Activated T-cell treated with anti-CD3 and anti-CD28 coated beads, Interleukin-2, amount 50 U/mL, for 24 hours (primary cell): ENCODE data around the gene SLC25A11.
A peak's percentile ranks its signal among the peaks of the same experiment; 100 is the strongest.

Experiments
- DNase-seq: peaks from one replicate; pipeline ENCODE4 v3.0.0-alpha.2; 2020
- H3K27ac Mint-ChIP-seq: 2 replicates; pipeline ENCODE4 v1.8.0; 2020; ENCODE audit warnings: mild to moderate bottlenecking, mixed read lengths
- H3K27me3 Mint-ChIP-seq: 2 replicates; pipeline ENCODE4 v1.8.0; 2020; ENCODE audit warnings: mixed read lengths
- H3K36me3 Mint-ChIP-seq: 2 replicates; pipeline ENCODE4 v1.8.0; 2020; ENCODE audit warnings: low read depth, mixed read lengths
- H3K4me1 Mint-ChIP-seq: 2 replicates; pipeline ENCODE4 v1.8.0; 2020; ENCODE audit warnings: low read depth, mixed read lengths
- H3K4me3 Mint-ChIP-seq: 2 replicates; pipeline ENCODE4 v1.8.0; 2020; ENCODE audit warnings: mild to moderate bottlenecking, moderate library complexity, mixed read lengths
- H3K9me3 Mint-ChIP-seq: 2 replicates; pipeline ENCODE4 v1.8.0; 2020; ENCODE audit warnings: mixed read lengths

The SLC25A11 gene

DNA sequence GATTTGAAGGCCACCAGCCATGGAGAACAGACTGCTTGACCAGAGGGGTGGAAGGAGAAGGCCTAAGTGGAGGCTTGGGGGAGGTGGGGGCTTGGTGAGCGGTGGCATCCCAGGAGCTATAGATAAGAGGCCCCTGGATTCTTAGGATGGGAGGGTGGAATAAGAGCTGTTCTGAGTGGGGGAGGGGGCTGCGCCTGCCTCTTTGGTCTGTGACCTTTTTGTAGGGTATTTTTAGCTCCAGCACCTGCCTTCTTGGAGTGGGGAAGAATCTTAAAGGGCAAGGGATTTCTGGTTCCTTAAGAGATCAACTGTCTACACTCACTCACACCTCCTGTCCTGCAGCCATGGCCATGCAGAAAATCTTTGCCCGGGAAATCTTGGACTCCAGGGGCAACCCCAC lies 11.6 kb upstream of the SLC25A11 start:
- Mint-ChIP-seq H3K4me1 (peaks cover 18% of the 10 kb centered on the region), H3K27ac (peak overlapping the region; percentile 96), H3K36me3 (peaks cover 26% of the 10 kb centered on the region), H3K4me3 (peak overlapping the region; percentile 94), H3K27me3 (no peaks in the 10 kb centered on the region), H3K9me3 (no peaks in the 10 kb centered on the region)
- DNase-seq = no peak

DNA sequence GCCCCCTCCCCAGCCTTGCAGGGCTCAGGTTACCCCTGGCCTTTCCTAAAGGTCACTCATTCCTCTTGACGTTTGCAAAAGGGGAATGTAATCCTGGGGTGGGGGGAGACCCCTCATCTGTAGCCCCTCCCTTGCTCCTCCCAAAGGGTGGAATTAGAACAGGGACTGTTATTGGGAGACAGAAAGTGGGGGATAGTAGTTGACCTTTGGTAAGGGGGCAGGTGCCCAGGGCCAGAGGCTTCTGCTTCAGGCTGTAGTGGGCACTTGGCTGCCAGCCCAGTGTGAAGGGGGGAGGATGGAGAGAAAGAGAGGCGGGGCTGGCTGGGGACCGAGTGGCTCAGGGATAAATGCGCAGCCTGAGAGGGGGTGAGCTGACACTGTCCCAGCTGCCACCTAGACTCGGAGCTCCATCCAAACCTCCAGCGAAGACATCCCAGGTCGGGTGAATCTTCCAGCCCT lies 10.9 kb upstream of the SLC25A11 start, which contains the start of gene ENO3:
Gene ENO3 (plus strand): TSS at position 374 of the 459 bp plus-strand sequence. CDS start 711 bp downstream, outside the sequence.
- H3K36me3 Mint-ChIP-seq = peaks cover 30% of the 10 kb centered on the region
- H3K9me3 Mint-ChIP-seq = no peaks in the 10 kb centered on the region
- H3K4me1 Mint-ChIP-seq = peaks cover 22% of the 10 kb centered on the region
- peak within 1 kb of the TSS; percentile 96 for H3K27ac Mint-ChIP-seq
- no peaks in the 10 kb centered on the region for H3K27me3 Mint-ChIP-seq
- DNase-seq = peak; percentile 48
- peak within 1 kb of the TSS; percentile 94 for H3K4me3 Mint-ChIP-seq

DNA sequence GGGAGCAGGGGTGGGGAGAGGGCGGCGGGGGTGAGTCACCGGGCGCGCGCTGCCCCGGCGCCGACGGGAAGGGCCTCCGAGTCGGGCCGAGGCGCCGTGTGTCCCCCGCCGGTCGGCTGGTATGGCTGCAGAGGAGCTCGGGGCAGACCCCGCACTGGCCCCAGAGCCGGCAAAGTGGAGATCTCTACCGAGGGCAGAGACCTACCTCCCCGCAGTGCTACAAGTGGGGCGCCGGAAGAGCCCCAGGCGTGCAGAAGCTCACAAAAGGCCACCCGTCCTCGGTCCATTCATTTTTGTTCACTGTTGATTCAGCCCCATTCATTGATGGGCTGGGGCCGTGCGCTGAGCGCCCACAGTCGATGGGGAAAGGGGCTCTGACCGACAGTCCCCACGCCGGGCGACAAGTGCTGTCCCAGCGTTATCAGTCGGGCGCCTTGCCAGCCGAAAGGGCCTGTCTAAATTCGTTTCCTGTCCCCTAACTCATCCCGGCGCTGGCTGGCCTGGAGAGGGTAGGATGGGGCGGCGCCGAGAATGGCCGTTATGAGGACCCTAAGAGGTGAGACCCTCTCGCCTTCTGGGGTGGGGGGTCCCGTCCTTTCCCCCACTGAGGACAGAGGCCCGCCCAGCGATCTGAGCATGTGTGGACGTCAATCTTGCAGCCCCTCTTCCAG lies 10.4 kb upstream of the SLC25A11 start:
- Mint-ChIP-seq H3K36me3 (peaks cover 36% of the 10 kb centered on the region), H3K27ac (peak overlapping the region; percentile 96), H3K4me1 (peaks cover 28% of the 10 kb centered on the region), H3K9me3 (no peaks in the 10 kb centered on the region), H3K27me3 (no peaks in the 10 kb centered on the region), H3K4me3 (peak overlapping the region; percentile 94)
- DNase-seq = no peak

DNA sequence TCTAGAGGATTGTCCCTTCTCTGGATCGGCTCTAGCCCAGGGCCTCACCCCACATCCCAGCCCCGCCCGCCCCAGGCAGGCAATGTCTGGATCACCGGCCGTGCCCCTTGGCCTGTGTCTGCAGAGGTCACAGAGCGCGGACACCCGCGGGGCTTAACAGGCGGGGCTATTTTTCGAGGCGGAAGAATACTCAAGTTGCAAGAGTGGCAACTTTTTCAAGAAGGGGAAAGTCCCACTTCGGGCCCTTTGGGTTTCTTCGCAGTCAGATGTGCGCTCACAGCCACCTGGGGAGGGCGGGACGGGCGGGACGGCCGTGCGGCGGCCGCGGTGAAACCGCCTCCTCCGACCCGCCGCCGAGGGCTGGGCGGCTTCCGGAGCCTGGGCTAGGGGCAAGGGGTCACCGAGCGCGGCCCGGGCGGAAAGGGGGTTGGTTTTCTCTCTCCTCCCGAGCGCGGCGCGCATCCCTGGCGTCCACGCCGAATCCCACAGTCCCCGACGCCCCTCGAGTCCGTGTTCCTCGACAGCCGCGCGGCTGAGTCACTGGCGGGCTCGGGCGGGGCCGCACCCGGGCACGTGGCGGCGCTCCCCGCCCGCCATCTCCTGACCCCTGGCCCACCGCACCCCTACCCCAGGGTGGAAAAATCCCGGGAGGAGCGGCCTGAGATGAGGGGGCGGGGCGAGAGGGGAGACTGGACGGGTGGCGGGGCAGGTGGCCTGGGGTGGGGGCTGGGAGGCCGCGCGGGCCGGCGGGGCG lies 9.7 kb upstream of the SLC25A11 start:
- H3K27me3 Mint-ChIP-seq = no peaks in the 10 kb centered on the region
- peak; percentile 88 for DNase-seq
- H3K9me3 Mint-ChIP-seq = no peaks in the 10 kb centered on the region
- H3K4me3 Mint-ChIP-seq = peak overlapping the region; percentile 94
- peak overlapping the region; percentile 98 for H3K27ac Mint-ChIP-seq
- peaks cover 35% of the 10 kb centered on the region for H3K4me1 Mint-ChIP-seq
- peaks cover 43% of the 10 kb centered on the region for H3K36me3 Mint-ChIP-seq

DNA sequence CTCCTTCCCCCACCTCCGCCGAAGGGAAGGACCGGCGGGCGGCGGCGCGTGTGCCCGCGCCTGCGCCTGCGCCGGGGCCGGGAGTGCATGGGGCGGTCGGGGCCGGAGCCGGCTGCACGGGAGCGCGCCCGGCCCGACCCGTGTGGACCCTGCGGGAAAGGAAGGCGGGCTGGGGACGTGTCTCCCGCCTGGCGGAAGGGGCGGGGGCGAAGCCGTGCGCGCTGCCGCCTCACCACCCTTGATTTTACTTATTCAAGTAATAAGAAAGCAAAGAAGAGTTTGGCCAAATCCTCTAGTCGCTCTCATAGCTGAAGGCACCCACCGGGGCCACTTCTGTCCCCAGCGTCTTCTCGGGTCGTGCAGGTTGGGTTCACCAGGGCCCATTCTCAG lies 9.1 kb upstream of the SLC25A11 start:
- Mint-ChIP-seq H3K4me1 (peaks cover 41% of the 10 kb centered on the region), H3K4me3 (peak overlapping the region; percentile 94), H3K27ac (peak overlapping the region; percentile 98), H3K36me3 (peaks cover 48% of the 10 kb centered on the region), H3K27me3 (no peaks in the 10 kb centered on the region), H3K9me3 (no peaks in the 10 kb centered on the region)
- peak; percentile 86 for DNase-seq

DNA sequence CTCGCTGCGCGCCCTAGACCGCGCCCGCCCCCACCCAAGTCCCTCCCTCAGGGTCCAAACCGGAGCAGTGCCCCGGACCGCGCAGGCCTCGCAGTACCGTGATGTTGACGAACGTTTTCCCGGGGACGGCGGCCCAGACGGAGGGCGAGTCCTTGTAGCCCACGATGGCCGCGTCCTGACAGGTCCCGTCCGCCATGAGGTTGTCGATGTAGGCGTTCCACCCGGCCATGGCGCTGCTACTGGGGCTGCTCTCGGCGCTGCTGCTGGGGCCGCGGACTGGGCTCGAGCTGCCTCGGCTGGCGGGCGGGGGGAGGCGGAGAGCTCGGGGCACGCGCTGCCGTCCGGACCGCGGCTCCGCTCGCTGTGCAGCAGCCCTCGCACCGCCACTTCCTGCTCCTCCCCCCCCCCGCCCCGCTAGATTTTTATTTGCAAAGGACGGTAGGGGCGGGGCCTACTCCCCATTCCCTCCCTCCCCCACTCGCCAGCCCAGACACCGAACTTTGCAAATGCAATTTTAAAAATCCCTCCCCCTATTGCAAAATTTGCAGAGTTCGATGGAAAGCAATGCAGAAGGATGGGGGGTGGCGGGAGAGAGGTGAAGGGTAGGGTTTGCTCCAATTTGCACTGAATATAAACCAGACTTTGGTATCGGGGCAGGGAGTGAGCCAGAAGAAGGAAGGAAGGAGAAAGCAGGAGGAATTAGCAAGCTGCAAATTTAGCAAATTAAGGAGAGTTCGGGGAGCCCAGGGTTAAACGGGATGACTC lies 8.5 kb upstream of the SLC25A11 start, which contains the start of gene PFN1:
Gene PFN1 (minus strand): TSS at position 365 of the 765 bp plus-strand sequence. CDS start 136 bp downstream, at position 229.
- H3K9me3 Mint-ChIP-seq = no peaks in the 10 kb centered on the region
- H3K4me3 Mint-ChIP-seq = peak within 1 kb of the TSS; percentile 94
- peaks cover 46% of the 10 kb centered on the region for H3K4me1 Mint-ChIP-seq
- peak within 1 kb of the TSS; percentile 98 for H3K27ac Mint-ChIP-seq
- DNase-seq = peak; percentile 92
- H3K27me3 Mint-ChIP-seq = no peaks in the 10 kb centered on the region
- H3K36me3 Mint-ChIP-seq = peaks cover 54% of the 10 kb centered on the region

DNA sequence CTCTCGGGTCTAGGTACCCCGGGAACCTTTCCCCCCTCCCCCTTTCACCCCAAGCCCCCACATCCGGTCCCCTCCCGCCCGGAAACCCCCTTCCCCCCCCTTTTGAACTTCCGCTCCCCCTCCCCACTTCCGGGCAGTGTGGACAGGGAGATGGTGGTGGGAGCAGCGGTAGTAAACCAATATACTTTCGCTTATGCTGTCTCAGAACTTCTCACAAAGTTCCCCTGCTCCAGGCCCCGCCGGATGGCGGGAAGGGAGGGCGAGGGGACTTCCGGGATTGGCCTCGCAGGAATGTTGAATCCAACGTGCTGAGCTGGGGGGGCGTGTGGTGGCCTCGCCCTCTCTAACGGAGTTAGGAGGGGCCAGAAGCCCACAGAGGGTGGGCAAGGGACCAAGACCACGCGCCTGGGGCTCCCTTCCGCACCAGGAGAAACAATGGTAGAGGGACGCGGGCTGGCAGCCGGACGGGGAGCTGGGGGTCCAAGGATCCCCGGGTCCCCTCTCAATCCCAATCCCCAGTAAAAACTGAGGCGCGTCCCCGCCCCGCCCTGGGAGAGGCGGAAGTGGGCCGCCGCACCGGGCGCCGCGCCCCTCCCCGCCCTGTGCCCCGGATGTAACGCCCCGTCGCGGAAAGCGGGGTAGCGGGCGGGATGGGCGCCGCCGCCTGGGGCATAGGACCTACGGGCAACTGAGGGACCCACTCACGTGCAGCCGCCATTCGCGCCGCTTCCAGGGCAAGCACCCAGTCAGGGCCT lies 7.7 kb upstream of the SLC25A11 start:
- DNase-seq = peak; percentile 84
- Mint-ChIP-seq H3K4me3 (peak overlapping the region; percentile 94), H3K4me1 (peaks cover 54% of the 10 kb centered on the region), H3K9me3 (no peaks in the 10 kb centered on the region), H3K27ac (peak overlapping the region; percentile 98), H3K36me3 (peaks cover 62% of the 10 kb centered on the region), H3K27me3 (no peaks in the 10 kb centered on the region)

DNA sequence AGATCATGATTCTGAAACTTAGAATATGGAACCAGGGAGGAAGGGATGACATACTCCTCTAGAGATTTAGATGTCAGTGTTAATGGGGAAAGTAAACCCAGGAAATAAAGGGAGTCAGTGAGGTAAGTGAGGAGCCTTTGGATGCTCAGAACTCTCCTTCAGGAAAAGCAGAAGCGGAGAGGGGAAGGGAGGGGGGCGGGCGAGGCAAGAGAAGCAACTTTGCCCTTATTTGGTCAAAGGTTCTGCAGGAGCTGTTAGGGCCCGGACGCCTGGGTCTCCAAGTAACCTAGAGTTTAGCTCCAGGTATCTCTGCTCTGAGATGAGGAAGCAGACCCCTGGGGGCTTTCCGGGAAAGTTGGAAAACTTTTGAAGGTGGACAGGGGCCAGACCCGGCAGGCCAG lies 7.2 kb upstream of the SLC25A11 start:
- Mint-ChIP-seq H3K4me3 (peak overlapping the region; percentile 94), H3K36me3 (peaks cover 68% of the 10 kb centered on the region), H3K27me3 (no peaks in the 10 kb centered on the region), H3K9me3 (no peaks in the 10 kb centered on the region), H3K27ac (peak overlapping the region; percentile 98), H3K4me1 (peaks cover 60% of the 10 kb centered on the region)
- no peak for DNase-seq

DNA sequence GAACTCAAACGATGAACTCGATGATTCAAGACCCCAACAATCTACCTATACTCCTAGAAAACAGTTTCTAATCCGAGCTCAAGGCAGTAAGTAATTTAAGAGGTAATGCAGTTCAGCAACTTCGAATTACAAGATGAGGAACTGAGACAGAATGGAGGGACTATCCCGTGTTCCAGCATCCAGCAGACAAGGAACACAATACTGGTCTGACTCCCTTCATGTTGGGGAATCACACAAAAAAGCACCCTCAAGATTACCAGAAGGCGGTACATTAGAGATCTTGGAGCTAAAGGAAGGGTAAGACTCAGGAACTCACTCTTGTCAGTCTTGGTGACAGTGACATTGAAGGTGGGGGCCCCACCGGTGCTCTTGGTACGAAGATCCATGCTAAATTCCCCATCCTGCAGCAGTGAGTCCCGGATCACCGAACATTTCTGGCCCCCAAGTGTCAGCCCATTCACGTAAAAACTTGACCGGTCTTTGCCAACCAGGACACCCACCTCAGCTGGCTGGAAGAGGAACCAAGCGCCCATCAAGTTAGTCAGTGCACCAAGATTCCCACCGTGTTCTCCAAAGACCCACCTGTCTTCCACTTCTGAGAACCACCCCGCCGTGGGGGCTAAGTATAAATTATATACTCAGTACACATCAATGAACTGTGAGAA lies 6.6 kb upstream of the SLC25A11 start:
- Mint-ChIP-seq H3K36me3 (peaks cover 73% of the 10 kb centered on the region), H3K27me3 (no peaks in the 10 kb centered on the region), H3K27ac (peak overlapping the region; percentile 98), H3K4me3 (peak overlapping the region; percentile 94), H3K4me1 (peaks cover 63% of the 10 kb centered on the region), H3K9me3 (no peaks in the 10 kb centered on the region)
- no peak for DNase-seq

DNA sequence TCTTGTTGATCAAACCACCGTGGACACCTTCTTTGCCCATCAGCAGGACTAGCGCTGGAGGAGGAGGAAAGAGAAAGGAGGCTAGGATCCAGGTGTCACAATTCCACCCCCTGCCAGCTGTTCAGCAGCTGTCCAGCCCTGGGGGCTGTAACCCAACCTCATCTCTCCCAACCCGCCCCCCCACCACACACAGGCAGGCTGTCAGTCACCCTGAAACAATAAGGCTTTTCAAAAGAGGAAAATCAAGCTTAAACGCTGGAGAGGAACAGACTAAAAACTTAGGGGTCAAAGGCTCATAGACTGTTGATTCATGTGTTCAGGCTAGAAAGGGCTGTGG lies 6.1 kb upstream of the SLC25A11 start:
- H3K27me3 Mint-ChIP-seq = no peaks in the 10 kb centered on the region
- peaks cover 79% of the 10 kb centered on the region for H3K36me3 Mint-ChIP-seq
- peak overlapping the region; percentile 98 for H3K27ac Mint-ChIP-seq
- H3K4me3 Mint-ChIP-seq = peak overlapping the region; percentile 94
- no peaks in the 10 kb centered on the region for H3K9me3 Mint-ChIP-seq
- DNase-seq = no peak
- peaks cover 62% of the 10 kb centered on the region for H3K4me1 Mint-ChIP-seq

DNA sequence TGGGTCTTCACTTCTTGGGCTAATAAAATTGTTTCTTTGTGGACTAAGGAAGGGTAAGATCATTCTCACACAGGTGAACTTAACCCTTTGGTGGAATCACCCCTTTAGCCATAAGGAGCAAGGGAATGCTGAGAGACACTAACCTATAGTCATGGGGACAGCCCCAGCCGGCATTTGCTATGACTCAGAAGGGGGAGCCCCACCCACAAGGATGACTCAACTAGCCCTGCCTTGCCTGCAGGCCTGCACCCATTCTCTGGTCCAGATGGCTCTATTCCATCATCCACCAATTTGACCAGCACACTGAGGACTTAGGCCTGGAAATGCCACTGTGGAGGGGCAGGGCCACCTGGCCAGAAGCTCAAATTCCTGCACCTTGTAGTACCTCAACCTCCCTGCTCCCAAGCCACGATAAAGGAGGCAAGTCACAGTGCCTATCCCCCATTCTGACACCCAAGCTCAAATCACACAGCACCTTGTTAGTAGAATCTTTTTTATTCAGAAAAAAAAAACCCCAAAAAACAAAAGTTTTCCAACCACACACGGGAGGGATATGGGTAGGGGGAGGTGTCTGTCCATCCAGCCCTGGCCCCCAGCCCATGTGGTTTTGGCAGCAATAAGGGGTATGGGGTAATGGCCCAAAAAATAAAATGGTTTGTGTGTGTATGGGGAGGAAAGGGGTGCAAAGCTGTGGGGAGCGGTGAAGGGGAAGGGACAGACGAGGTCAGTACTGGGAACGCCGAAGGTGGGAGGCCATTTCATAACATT lies 5.5 kb upstream of the SLC25A11 start:
- Mint-ChIP-seq H3K36me3 (peaks cover 84% of the 10 kb centered on the region), H3K4me1 (peaks cover 56% of the 10 kb centered on the region), H3K27me3 (no peaks in the 10 kb centered on the region), H3K9me3 (no peaks in the 10 kb centered on the region), H3K4me3 (peak overlapping the region; percentile 94), H3K27ac (peak overlapping the region; percentile 98)
- DNase-seq = peak; percentile 89

DNA sequence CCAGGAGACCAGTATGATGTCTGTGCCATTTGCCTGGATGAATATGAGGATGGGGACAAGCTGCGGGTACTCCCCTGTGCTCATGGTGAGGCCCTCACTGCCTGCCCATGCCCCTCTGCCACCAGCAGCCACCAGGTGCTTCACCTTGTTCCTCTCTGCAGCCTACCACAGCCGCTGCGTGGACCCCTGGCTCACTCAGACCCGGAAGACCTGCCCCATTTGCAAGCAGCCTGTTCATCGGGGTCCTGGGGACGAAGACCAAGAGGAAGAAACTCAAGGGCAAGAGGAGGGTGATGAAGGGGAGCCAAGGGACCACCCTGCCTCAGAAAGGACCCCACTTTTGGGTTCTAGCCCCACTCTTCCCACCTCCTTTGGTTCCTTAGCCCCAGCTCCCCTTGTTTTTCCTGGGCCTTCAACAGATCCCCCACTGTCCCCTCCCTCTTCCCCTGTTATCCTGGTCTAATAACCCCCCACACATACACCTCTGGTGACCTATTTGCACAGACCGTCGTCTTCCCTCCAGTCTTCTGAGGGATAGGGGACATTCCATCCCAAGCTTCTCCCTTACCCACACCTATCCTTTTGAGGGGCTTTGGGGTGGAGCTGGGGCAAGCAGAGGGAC lies 4.8 kb upstream of the SLC25A11 start:
- Mint-ChIP-seq H3K4me1 (peaks cover 54% of the 10 kb centered on the region), H3K36me3 (peaks cover 85% of the 10 kb centered on the region), H3K27ac (peak overlapping the region; percentile 98), H3K27me3 (no peaks in the 10 kb centered on the region), H3K9me3 (no peaks in the 10 kb centered on the region), H3K4me3 (peak overlapping the region; percentile 94)
- DNase-seq = peak; percentile 57

DNA sequence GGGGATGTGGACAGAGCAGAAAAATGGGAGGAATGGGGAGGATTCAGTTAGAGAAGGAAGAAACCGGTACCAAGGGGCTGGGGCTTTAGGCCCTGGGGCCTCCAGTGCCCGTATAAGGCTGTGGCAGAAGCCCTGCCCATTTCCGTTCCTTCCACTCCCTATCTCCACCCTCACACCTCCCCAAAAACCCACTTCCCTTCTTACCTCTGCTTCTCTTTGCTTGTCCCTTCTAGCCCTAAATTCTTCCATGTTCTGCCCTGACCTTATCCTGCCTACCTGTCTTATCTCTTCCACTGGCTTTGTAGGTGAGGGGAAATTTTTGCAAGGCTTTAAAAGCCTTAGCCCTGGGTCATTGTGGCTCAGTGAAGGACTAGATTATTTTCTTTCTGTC lies 4.3 kb upstream of the SLC25A11 start:
- H3K4me1 Mint-ChIP-seq = peaks cover 54% of the 10 kb centered on the region
- H3K9me3 Mint-ChIP-seq = no peaks in the 10 kb centered on the region

More for the DNA sequence above, 4.3 kb upstream of the SLC25A11 start:
- peak overlapping the region; percentile 94 for H3K4me3 Mint-ChIP-seq
- no peaks in the 10 kb centered on the region for H3K27me3 Mint-ChIP-seq
- H3K27ac Mint-ChIP-seq = peak overlapping the region; percentile 98
- peaks cover 90% of the 10 kb centered on the region for H3K36me3 Mint-ChIP-seq
- DNase-seq = no peak
